Osteocyte (in vitro differentiated cells): Measurements from ENCODE around the gene RINL. TPM values are rescaled to one million over a fixed set of nuclear protein-coding genes. Genes with fewer than 3 reads are reported as not detected.

ENCODE experiments used
- DNase-seq: peaks from one replicate; pipeline ENCODE4 v3.0.0; 2021; ENCODE audit warnings: mixed read lengths; ENCODE audit not compliant: unreplicated experiment; ENCODE audit errors: extremely low spot score
- H3K27ac Mint-ChIP-seq: one replicate; pipeline ENCODE4 v1.8.0; 2021; ENCODE audit warnings: mild to moderate bottlenecking, mixed read lengths; ENCODE audit not compliant: unreplicated experiment
- H3K27me3 Mint-ChIP-seq: one replicate; pipeline ENCODE4 v1.8.0; 2021; ENCODE audit warnings: mixed read lengths; ENCODE audit not compliant: unreplicated experiment
- H3K36me3 Mint-ChIP-seq: one replicate; pipeline ENCODE4 v1.8.0; 2021; ENCODE audit warnings: mixed read lengths; ENCODE audit not compliant: unreplicated experiment
- H3K4me1 Mint-ChIP-seq: one replicate; pipeline ENCODE4 v1.8.0; 2021; ENCODE audit warnings: mixed read lengths; ENCODE audit not compliant: unreplicated experiment
- H3K4me3 Mint-ChIP-seq: one replicate; pipeline ENCODE4 v1.8.0; 2021; ENCODE audit warnings: mild to moderate bottlenecking, moderate library complexity, mixed read lengths; ENCODE audit not compliant: unreplicated experiment
- H3K9me3 Mint-ChIP-seq: one replicate; pipeline ENCODE4 v1.8.0; 2021; ENCODE audit warnings: mixed read lengths; ENCODE audit not compliant: unreplicated experiment
- total RNA-seq: library from RNA; stranded (reverse); gene quantifications from 2 replicates; pipeline ENCODE4 v1.2.1, GENCODE V29; 2021
- TF ChIP-seq, protein P1 (sequence below): fragments of 200-600 bp; sonication (generic); IDR thresholded peaks from 2 replicates; pipeline ENCODE4 v1.5.0; 2021; ENCODE audit warnings: antibody characterized with exemption, mild to moderate bottlenecking, moderate library complexity

RINL gene
- total RNA-seq, 1 donor from 2014 or later, result not detected

DNA sequence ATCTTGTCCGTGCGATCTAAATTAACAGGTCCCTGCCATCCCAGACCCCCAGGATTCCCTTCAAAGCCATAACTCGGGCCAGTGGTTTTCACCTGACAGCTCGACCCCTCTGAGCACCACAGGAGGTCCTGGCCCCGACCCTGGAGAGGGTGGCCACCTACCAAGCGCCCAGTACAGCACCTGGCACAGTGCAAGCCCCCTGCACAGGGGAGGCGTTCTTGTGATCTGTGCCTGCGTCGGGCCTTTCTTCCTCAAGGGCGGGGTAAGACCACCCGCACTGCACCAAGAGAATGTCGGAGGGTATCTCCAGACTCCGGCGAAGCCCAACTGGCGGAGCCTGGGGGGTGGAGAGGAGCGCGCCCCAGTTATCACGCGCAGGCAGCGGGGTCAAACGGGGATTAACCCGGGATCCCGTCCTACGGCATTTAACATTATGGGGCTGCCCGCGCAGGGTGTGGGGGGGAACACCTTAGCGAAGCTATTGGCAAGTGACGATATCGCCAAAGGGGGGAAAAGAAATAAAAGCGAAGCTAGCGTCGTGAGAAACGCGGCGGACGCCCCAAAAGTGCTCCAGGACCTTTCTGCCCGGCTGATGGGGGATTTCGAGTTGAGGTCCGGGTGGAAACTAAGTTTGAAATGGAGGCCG, 27.0 kb downstream of the RINL start:
- H3K27me3 Mint-ChIP-seq, result no peaks in the 10 kb centered on the region
- peak overlapping the region; percentile 98 for H3K27ac Mint-ChIP-seq
- TF ChIP-seq, protein P1, sequence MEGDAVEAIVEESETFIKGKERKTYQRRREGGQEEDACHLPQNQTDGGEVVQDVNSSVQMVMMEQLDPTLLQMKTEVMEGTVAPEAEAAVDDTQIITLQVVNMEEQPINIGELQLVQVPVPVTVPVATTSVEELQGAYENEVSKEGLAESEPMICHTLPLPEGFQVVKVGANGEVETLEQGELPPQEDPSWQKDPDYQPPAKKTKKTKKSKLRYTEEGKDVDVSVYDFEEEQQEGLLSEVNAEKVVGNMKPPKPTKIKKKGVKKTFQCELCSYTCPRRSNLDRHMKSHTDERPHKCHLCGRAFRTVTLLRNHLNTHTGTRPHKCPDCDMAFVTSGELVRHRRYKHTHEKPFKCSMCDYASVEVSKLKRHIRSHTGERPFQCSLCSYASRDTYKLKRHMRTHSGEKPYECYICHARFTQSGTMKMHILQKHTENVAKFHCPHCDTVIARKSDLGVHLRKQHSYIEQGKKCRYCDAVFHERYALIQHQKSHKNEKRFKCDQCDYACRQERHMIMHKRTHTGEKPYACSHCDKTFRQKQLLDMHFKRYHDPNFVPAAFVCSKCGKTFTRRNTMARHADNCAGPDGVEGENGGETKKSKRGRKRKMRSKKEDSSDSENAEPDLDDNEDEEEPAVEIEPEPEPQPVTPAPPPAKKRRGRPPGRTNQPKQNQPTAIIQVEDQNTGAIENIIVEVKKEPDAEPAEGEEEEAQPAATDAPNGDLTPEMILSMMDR, result no peak
- DNase-seq, result no peak
- peak overlapping the region; percentile 85 for H3K4me3 Mint-ChIP-seq
- H3K36me3 Mint-ChIP-seq, result peaks cover 6% of the 10 kb centered on the region
- H3K9me3 Mint-ChIP-seq, result no peaks in the 10 kb centered on the region
- H3K4me1 Mint-ChIP-seq, result peaks cover 43% of the 10 kb centered on the region

DNA sequence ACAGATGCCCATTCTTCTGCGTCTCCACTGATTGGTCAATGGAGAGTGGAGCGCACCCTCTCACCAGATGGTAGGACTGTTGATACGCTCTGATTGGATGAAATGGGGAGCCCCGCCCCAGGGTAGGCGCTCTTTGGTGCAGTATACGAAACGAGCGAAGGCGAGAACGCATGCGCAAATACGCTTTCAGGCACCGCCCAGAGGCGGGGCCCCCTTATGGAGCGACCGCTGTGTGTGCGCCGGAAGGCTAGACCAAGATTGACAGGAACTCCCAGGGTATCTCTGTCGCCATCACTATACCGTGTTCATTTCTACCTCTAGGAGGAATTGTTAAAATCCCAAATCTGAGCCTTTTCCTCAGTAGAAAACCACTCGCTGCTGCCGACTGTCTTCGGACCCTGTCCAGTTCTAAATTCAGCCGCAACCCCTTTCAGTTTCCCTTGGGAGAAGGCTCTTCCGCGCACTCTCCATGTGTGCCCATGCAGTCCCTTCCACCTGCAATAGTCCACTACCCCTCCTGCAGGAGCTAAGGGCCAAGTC, 27.6 kb downstream of the RINL start:
- H3K36me3 Mint-ChIP-seq, result peaks cover 12% of the 10 kb centered on the region
- no peaks in the 10 kb centered on the region for H3K27me3 Mint-ChIP-seq
- H3K27ac Mint-ChIP-seq, result peak overlapping the region; percentile 98
- no peaks in the 10 kb centered on the region for H3K9me3 Mint-ChIP-seq
- TF ChIP-seq, protein P1, result peak; percentile 10
- peaks cover 44% of the 10 kb centered on the region for H3K4me1 Mint-ChIP-seq
- H3K4me3 Mint-ChIP-seq, result peak overlapping the region; percentile 91
- peak; percentile 100 for DNase-seq

DNA sequence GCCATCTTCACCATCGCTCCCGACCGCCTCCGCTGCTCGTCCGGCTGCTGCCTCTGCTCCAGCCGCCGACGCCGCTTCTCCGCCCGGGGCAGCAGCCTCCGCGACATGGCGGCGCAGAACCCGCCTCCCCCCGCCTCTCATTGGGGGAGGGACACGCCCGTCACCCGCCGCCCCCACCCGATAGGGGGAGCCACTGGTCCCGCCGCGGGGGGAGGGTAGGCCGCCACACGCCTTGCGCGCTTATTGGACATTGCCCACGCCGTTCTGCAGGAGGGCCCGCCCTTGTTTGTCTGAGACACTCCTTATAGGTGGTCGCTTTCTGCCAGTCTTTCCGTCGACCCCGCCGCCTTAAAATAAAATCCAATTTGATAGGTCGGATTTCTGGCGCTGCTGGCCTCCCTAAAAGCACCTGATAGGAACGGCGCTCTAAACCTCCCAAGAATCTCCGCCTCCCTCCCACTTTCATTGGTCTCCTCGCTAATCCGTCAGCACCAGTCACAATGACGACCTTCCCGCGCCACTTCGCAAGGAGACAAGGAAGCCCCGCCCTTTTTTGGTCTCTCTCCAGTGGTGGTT, 28.1 kb downstream of the RINL start, which contains the start of gene HNRNPL:
Gene HNRNPL, minus strand, starts transcription at position 127 of the 576 bp plus-strand sequence. Its CDS starts 20 bp downstream, at position 107.
- Mint-ChIP-seq H3K4me3 (peak within 1 kb of the TSS; percentile 91), H3K4me1 (peaks cover 46% of the 10 kb centered on the region), H3K36me3 (peaks cover 16% of the 10 kb centered on the region), H3K27me3 (no peaks in the 10 kb centered on the region), H3K27ac (peak within 1 kb of the TSS; percentile 98), H3K9me3 (no peaks in the 10 kb centered on the region)
- peak; percentile 100 for DNase-seq
- TF ChIP-seq, protein P1, result peak; percentile 69

DNA sequence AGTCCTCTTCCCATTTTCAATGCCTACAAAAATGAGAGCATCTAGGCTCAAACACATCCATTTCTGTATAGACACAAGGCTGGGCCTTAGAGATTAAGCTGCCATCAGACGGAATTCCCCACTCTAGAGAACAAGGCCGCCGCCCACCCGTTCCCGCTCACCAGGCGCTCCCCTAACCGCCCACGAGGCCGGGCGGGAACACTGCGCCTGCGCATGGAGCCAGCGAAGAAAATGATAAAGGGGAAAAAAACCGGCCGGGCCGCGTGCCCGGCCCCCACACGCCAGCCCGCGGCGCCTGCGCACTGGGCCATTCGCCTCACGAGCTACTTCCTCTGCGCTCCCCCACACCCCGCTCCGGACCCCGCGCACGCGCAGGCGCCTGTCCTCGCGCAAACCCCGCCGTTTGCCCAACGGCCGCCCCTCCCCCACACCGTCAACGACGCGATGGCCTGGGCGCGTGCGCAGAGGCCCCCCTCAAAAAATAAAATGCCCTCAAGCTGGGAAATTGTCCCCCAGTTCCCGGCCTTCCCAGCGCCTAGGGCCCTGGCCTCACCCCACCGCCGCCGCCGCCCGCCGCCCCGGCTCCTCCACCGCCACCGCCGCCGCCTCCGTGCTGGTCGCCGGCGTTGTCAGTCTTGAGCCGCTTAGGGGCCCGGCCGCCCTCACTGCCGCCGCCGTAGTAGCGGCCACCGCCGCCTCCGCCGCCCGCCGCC, 28.8 kb downstream of the RINL start:
- TF ChIP-seq, protein P1, result no peak
- H3K9me3 Mint-ChIP-seq, result no peaks in the 10 kb centered on the region
- H3K27me3 Mint-ChIP-seq, result no peaks in the 10 kb centered on the region
- peak overlapping the region; percentile 91 for H3K4me3 Mint-ChIP-seq
- peak; percentile 99 for DNase-seq
- peaks cover 19% of the 10 kb centered on the region for H3K36me3 Mint-ChIP-seq
- peak overlapping the region; percentile 98 for H3K27ac Mint-ChIP-seq
- H3K4me1 Mint-ChIP-seq, result peaks cover 46% of the 10 kb centered on the region
